HG03378 (cell line): Measurements from ENCODE around the gene MYO15A.

Experiments used
- ATAC-seq: cut with Tn5 transposase; IDR thresholded peaks from one replicate; pipeline ENCODE4 v1.9.1; 2021; ENCODE audit warnings: mild to moderate bottlenecking, moderate library complexity; ENCODE audit not compliant: unreplicated experiment

MYO15A gene

DNA sequence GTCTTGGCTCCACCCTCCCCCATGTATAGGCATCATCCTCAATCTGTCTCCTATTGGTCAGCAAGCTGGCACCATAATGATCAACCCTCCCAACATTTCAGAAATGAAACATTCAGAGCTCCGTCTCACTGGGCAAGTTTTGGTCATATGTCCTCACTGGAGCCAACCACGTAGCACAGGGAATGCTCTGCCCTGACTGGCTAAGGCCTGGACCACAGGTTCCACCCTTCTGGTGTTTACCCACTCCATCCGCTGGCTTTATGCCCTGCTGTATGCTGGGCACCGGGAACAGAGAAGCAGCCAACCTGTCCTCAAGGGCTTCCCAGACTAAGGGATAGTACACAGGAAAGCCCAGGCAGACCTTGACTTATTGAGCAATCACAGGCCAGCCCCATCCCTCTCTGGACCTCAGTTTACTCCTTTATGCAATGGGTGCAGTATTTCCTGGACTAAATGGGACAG is 20.5 kb downstream of the MYO15A start:
- no peak for ATAC-seq

DNA sequence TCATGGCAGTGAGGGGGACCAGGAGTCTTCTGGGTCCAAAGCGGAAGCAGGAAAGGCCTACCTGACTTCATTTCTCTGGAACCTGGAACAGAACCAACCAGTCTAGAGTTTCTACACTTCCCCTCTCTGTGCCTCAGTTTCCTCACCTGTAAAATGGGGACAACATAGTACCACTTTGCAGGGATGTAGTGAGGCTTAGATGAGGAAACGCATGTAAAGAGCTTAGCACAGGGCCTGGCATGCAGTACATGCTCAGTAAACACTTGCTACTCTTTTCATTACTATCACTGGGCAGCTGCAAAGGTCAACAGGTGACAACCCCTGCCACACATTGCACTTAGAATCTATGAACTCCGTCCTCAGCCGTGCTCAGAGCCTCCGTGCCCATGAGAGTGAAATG is 24.2 kb downstream of the MYO15A start:
- ATAC-seq: no peak

- ATAC-seq: no peak
Measured at GRCh38 chr17:18136357-18136756, 27.8 kb downstream of the MYO15A start.

GRCh38 chr17:18138065-18138749 is 29.7 kb downstream of the MYO15A start:
- no peak for ATAC-seq

- ATAC-seq: no peak
Measured at GRCh38 chr17:18139092-18139491, 30.5 kb downstream of the MYO15A start.

DNA sequence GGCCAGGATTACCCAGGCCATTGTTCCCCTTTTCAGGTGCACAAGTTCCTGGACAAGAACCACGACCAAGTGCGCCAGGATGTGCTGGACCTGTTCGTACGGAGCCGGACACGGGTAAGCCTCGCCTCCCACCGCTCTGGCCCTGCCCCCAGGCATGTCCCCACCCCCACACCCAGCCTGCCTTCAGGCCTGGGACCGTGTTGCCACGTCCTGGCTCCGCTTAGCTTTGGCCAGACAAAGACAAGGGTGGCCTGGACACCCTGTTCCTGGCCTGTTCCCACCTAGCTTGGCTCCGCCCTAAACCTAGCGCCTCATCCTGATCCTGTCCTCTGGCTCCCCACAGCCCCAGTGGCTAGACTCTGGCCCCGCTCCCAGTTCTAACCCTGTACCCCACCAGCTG is 30.9 kb downstream of the MYO15A start:
- no peak for ATAC-seq

GRCh38 chr17:18139949-18140348 is 31.4 kb downstream of the MYO15A start:
- ATAC-seq: no peak

DNA sequence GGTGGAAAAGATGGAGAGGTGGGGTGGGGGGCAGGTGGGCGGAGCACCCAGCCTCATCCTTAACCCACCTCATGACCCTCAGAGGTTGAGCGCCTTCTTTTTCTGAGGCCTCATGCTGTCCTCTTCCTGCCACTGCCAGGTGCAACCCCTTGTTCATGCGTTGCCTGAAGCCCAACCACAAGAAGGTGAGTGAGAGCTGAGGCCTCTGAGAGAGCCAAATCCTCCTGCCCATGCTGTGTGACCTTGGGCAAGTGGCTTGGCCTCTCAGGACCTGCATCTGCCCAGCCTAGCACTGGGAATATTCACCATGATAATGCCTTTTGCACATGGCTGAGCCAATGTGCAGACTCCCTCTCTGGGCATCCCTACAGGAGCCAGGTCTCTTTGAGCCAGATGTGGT is 32.1 kb downstream of the MYO15A start:
- ATAC-seq: no peak

DNA sequence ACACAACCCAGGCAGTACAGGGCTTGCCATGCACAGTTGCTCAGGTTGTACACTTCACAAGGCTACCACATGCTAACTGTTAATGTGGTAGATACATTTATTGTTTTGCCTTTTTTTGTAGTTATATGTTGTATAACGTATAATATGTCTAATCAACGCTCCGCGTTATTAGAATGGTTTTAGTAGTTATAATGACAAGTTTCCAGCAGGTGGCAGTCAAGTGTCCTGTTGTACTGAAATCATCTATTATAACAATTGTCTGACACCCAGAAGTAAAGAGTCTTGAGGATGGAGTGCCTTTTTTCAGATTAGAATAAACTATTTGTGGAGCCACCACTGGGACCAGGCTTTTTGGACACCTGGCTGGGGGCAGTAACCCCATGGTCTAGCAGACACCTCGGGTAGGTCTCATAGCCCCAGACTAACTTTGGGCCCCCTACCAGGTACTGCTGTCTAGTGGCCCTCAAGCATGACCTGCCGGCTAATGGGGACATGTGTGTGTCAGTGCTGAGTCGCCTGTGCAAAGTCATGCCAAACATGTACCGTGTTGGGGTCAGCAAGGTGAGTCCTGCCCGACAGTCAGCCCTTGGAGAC is 32.8 kb downstream of the MYO15A start:
- ATAC-seq: no peak

GRCh38 chr17:18142417-18142816 is 33.9 kb downstream of the MYO15A start:
- no peak for ATAC-seq

- ATAC-seq: no peak
Measured at GRCh38 chr17:18143044-18143936, 34.7 kb downstream of the MYO15A start.

GRCh38 chr17:18144261-18144660 is 35.7 kb downstream of the MYO15A start:
- ATAC-seq: no peak

- ATAC-seq: no peak
Measured at GRCh38 chr17:18144855-18145254, 36.3 kb downstream of the MYO15A start.

DNA sequence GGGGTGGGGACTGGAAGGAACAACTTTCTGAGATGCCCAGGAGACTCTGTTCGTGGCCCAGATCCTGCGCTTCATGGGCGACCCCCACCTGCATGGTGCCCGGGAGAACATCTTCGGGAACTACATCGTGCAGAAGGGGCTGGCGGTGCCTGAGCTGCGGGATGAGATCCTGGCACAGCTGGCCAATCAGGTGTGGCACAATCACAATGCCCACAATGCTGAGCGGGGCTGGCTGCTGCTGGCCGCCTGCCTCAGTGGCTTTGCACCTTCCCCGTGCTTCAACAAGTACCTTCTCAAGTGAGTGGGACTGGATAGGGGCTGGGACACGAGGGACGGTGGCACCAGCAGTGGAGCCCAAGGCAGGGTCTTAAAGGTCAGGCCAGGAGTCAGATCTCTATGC is 37.3 kb downstream of the MYO15A start:
- no peak for ATAC-seq

DNA sequence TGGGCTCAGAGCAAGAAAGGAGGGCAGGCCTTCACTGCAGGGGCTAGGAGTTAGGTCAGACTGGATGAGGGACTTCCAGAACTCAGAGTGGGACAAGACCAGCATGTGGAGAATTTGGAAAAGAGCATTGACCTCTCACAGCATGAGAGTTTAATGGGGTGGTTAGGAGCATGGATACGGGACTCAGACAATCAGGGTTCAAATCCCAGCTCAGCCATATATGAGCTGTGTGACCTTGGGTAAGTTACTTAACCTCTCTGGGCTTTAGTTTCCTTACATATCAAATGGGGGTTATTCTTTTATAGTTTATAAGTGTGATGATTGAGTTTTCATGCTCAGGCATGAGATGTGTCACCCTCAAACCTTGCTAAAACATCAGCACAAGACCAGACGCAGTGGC is 37.7 kb downstream of the MYO15A start:
- no peak for ATAC-seq

DNA sequence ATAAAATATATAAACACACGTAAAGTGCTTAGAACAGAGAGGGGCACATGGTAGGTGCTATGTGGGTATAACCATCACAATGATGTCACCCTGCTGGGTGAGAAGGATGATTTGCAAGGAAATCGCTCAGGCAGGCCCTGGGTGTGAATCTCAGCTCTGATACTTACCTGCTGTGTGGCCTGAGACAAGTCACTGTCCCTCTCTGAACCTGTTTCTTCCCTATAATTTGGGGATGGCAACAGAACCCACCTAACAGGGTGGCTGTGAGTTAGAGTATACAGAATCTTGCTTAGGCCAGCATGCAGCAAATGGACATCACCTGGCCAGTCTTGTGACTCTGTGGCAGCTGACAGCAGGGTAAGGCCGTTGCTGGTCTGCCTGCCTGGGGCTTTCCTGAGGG is 38.4 kb downstream of the MYO15A start:
- no peak for ATAC-seq

DNA sequence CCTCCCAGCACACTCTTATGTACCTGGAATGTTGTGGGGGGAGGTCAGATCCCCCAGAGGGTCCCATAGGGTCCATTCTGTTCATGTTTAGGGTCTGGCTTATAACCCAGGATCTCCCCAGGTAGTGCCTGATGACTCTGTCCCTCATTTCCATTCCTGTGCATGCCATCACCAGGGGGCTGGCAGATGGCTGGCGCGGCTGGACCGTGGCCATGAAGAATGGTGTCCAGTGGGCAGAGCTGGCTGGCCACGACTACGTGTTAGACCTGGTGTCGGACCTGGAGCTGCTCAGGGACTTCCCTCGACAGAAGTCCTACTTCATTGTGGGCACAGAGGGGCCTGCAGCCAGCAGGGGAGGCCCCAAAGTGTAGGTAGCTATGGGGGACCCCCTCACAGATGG is 40.0 kb downstream of the MYO15A start:
- no peak for ATAC-seq

- ATAC-seq: no peak
Measured at GRCh38 chr17:18151290-18151689, 42.7 kb downstream of the MYO15A start.

- no peak for ATAC-seq
Measured at GRCh38 chr17:18155179-18155578, 46.6 kb downstream of the MYO15A start.

DNA sequence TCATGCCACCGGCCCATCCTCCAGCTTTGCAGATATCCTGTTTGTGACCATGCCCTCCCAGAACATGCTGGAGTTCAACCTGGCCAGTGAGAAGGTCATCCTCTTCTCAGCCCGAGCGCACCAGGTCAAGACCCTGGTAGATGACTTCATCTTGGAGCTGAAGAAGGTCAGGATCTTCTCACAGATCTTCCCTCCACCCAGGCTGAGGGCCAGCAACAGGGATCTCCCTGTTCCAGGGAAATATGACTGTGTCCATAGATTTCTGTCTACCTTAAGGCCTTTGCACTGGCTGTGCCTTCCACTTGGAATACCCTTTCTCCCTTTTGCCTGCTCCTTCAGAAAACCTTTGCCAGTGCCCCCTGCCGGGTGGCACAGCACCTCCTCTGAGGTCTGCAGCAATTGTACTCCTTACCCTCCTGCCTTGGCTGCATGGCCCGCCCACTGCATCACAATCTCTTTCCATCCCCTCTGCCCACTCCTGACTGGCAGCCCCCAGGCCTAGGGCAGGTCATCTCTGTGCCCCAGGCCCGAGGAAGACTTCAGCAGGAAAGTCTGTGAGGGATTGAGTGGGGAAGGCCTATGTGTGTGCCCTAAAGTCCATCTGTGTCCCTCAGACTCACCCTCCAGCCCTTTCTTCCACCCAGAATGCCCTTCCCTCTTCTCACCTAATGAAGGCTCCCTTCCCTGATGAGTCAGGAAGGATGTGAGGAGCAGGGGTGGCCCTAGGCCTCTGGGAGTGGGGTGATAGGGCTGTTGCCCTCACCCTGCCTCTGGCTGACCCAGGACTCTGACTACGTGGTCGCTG is 47.8 kb downstream of the MYO15A start:
- no peak for ATAC-seq

- ATAC-seq: no peak
Measured at GRCh38 chr17:18156976-18157280, 48.4 kb downstream of the MYO15A start.
